DOHH2 (cell line): Measurements from ENCODE around the gene HSPBP1.

Experiments used
- H3F3A ChIP-seq: fragments of 200-600 bp; sonication (generic), shearing (Covaris generic); 2 replicates; pipeline ENCODE4 v1.6.0; 2016; ENCODE audit warnings: antibody characterized with exemption, mild to moderate bottlenecking; ENCODE audit not compliant: control insufficient read depth, insufficient read depth
- H3K27ac ChIP-seq: fragments of 200-600 bp; sonication (generic); 2 replicates; pipeline ENCODE4 v1.5.1; 2014; ENCODE audit warnings: low read depth, mild to moderate bottlenecking, low read length, moderate library complexity
- H3K27me3 ChIP-seq: fragments of 200-600 bp; sonication (generic); 2 replicates; pipeline ENCODE4 v1.6.1; 2014; ENCODE audit warnings: mild to moderate bottlenecking, low read length, mixed read lengths; ENCODE audit not compliant: control insufficient read depth
- H3K36me3 ChIP-seq: fragments of 200-600 bp; sonication (generic); 2 replicates; pipeline ENCODE4 v1.6.1; 2014; ENCODE audit warnings: mild to moderate bottlenecking, low read length, moderate library complexity, mixed read lengths; ENCODE audit not compliant: control insufficient read depth
- H3K4me1 ChIP-seq: fragments of 200-600 bp; sonication (generic); 2 replicates; pipeline ENCODE4 v1.6.1; 2014; ENCODE audit warnings: mild to moderate bottlenecking, low read length, mixed read lengths; ENCODE audit not compliant: control insufficient read depth
- H3K4me2 ChIP-seq: fragments of 200-600 bp; sonication (generic); 2 replicates; pipeline ENCODE4 v1.6.0; 2014; ENCODE audit warnings: mild to moderate bottlenecking, low read length, moderate library complexity
- H3K4me3 ChIP-seq: fragments of 200-600 bp; sonication (generic); 2 replicates; pipeline ENCODE4 v1.5.1; 2014; ENCODE audit warnings: mild to moderate bottlenecking, low read length, mixed read lengths
- H3K79me2 ChIP-seq: fragments of 200-600 bp; sonication (generic); 2 replicates; pipeline ENCODE4 v1.6.1; 2014; ENCODE audit warnings: mild to moderate bottlenecking, low read length, mixed read lengths; ENCODE audit not compliant: control insufficient read depth
- H3K9me2 ChIP-seq: fragments of 200-600 bp; sonication (generic); replicated peaks from 2 replicates; pipeline ENCODE4 v1.6.1; 2014; ENCODE audit warnings: mild to moderate bottlenecking, low read length, mixed read lengths; ENCODE audit not compliant: control insufficient read depth
- H3K9me3 ChIP-seq: fragments of 200-600 bp; sonication (generic); 2 replicates; pipeline ENCODE4 v1.6.1; 2014; ENCODE audit warnings: antibody characterized with exemption, low read length, mixed read lengths; ENCODE audit not compliant: control insufficient read depth, insufficient read depth
- H4K20me1 ChIP-seq: fragments of 200-600 bp; sonication (generic); 2 replicates; pipeline ENCODE4 v1.6.0; 2014; ENCODE audit warnings: low read depth, mild to moderate bottlenecking, antibody characterized with exemption, low read length, moderate library complexity; ENCODE audit not compliant: control insufficient read depth, insufficient read depth
- EZH2phosphoT487 ChIP-seq: fragments of 200-600 bp; sonication (generic); IDR thresholded peaks from 2 replicates; pipeline ENCODE4 v1.6.1; 2017; ENCODE audit warnings: borderline replicate concordance, mild to moderate bottlenecking, antibody characterized with exemption, low read length, moderate library complexity, mixed read lengths
- TF ChIP-seq, protein P1 (sequence below): fragments of 200-600 bp; sonication (generic); IDR thresholded peaks from one replicate; pipeline ENCODE4 v1.5.1; 2014; ENCODE audit warnings: antibody characterized with exemption, mild to moderate bottlenecking, low read depth, low read length; ENCODE audit not compliant: poor library complexity, severe bottlenecking

HSPBP1 gene

DNA sequence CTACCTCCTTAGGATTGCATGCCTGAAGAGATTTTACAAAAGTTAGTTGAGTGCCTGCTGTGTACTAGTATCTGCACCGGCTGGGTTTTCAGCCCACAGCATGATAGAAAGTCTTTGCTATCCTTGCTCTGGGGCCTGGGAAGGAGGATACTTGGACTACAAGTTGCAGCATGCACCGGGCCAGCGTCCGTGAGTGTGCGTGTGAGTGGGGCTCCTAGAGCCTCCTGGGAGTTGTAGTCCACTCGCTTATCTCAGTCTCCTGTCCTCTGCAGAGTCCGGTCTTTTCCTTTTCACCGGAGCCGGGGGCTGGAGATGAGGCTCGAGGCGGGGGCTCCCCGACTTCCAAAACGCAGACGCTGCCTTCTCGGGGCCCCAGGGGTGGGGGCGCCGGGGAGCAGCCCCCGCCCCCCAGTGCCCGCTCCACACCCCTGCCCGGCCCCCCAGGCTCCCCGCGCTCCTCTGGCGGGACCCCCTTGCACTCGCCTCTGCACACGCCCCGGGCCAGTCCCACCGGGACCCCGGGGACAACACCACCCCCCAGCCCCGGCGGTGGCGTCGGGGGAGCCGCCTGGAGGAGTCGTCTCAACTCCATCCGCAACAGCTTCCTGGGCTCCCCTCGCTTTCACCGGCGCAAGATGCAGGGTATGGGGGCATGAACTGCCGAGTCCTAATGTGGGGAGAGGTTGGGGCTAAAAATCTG lies 24.5 kb upstream of the HSPBP1 start:
- Histone ChIP-seq H3K9me2 (no peaks in the 10 kb centered on the region), H3K27ac (no peak overlapping the region), H3K4me1 (peaks cover 36% of the 10 kb centered on the region), H3K9me3 (no peaks in the 10 kb centered on the region), H3K4me2 (no peak overlapping the region), H4K20me1 (no peaks in the 10 kb centered on the region), H3K4me3 (no peak overlapping the region), H3K27me3 (peaks cover 10% of the 10 kb centered on the region), H3K79me2 (no peaks in the 10 kb centered on the region), H3K36me3 (no peaks in the 10 kb centered on the region), H3F3A (no peaks in the 10 kb centered on the region)
- TF ChIP-seq, protein P1, sequence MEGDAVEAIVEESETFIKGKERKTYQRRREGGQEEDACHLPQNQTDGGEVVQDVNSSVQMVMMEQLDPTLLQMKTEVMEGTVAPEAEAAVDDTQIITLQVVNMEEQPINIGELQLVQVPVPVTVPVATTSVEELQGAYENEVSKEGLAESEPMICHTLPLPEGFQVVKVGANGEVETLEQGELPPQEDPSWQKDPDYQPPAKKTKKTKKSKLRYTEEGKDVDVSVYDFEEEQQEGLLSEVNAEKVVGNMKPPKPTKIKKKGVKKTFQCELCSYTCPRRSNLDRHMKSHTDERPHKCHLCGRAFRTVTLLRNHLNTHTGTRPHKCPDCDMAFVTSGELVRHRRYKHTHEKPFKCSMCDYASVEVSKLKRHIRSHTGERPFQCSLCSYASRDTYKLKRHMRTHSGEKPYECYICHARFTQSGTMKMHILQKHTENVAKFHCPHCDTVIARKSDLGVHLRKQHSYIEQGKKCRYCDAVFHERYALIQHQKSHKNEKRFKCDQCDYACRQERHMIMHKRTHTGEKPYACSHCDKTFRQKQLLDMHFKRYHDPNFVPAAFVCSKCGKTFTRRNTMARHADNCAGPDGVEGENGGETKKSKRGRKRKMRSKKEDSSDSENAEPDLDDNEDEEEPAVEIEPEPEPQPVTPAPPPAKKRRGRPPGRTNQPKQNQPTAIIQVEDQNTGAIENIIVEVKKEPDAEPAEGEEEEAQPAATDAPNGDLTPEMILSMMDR = no peak
- no peak for TF ChIP-seq EZH2phosphoT487

DNA sequence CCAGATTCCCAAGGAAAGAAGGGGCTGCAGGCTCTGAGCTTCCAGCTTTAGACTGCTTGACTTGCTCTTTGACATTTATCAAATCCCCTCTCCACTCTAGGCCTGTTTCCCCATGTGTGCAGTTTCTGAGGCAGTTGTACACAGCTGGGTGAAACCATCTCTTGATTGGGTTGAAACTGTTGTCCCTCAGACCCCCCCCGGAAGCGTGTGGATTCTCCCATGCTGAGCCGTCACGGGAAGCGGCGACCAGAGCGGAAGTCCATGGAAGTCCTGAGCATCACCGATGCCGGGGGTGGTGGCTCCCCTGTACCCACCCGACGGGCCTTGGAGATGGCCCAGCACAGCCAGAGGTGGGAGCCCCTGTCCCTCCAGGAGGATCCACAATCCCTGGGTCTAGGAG lies 23.6 kb upstream of the HSPBP1 start:
- Histone ChIP-seq H4K20me1 (no peaks in the 10 kb centered on the region), H3K27ac (no peak overlapping the region), H3K4me1 (peaks cover 37% of the 10 kb centered on the region), H3K4me2 (no peak overlapping the region), H3F3A (no peaks in the 10 kb centered on the region), H3K79me2 (no peaks in the 10 kb centered on the region), H3K9me3 (no peaks in the 10 kb centered on the region), H3K4me3 (no peak overlapping the region), H3K36me3 (no peaks in the 10 kb centered on the region), H3K9me2 (no peaks in the 10 kb centered on the region), H3K27me3 (peaks cover 16% of the 10 kb centered on the region)
- TF ChIP-seq EZH2phosphoT487 = no peak
- TF ChIP-seq, protein P1 = no peak

DNA sequence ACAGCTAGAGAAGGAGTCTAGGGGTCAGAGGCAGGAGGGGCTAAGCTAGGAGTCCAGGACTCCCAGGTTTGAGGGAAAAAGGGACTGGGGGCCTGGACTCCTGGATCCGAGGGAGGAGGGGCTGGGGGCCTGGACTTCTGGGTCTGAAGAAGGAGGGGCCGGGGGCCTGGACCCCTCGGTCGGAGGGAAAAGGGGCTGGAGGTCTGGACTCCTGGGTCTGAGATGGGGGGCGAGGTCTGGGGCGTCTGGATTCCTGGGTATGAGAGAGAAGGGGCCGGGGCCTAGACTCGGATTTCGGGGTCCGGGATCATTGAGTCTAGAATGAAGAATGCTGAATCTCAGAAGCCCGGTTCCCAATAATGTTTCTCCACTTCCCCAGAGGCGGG lies 22.4 kb upstream of the HSPBP1 start:
- H3K4me2 ChIP-seq = peak overlapping the region; percentile 99
- peak overlapping the region; percentile 81 for H3K4me3 ChIP-seq

More for the DNA sequence above, 22.4 kb upstream of the HSPBP1 start:
- Histone ChIP-seq H3K79me2 (no peaks in the 10 kb centered on the region), H4K20me1 (no peaks in the 10 kb centered on the region), H3K36me3 (no peaks in the 10 kb centered on the region), H3K27me3 (peaks cover 17% of the 10 kb centered on the region), H3K9me3 (no peaks in the 10 kb centered on the region), H3F3A (no peaks in the 10 kb centered on the region), H3K4me1 (peaks cover 29% of the 10 kb centered on the region), H3K27ac (0 out of 2 replicates have a peak overlapping the region, but pooled peaks have one; percentile 17), H3K9me2 (no peaks in the 10 kb centered on the region)
- TF ChIP-seq EZH2phosphoT487 = no peak
- TF ChIP-seq, protein P1 = no peak
